T-helper 22 cell (primary cell): ENCODE data around the gene SCGB2A2.

Source experiments
- DNase-seq: peaks from one replicate; pipeline ENCODE4 v3.0.0-alpha.2; 2020; ENCODE audit warnings: low read depth

The SCGB2A2 gene

GRCh38 chr11:62306227-62306626 is 36.3 kb downstream of the SCGB2A2 start:
- no peak for DNase-seq

- no peak for DNase-seq
Observed at GRCh38 chr11:62307950-62308349, 38.0 kb downstream of the SCGB2A2 start.

GRCh38 chr11:62309991-62310390 is 40.0 kb downstream of the SCGB2A2 start:
- no peak for DNase-seq

GRCh38 chr11:62315431-62315830 is 45.5 kb downstream of the SCGB2A2 start:
- no peak for DNase-seq

GRCh38 chr11:62322524-62322923 is 52.6 kb downstream of the SCGB2A2 start:
- no peak for DNase-seq
